ENCODE results near the gene GALNT9. TPM values are rescaled to one million over a fixed set of nuclear protein-coding genes. Genes with fewer than 3 reads are reported as not detected.

GALNT9 gene
- total RNA-seq, 1 experiment from 2014 or later, result not detected

GRCh38 chr12:132294121-132295034, 35.0 kb downstream of the GALNT9 start:
- no peak overlapping the region for H2AFZ ChIP-seq (ENCODE audit: low read length)
- no peaks in the 10 kb centered on the region for H3K36me3 ChIP-seq (ENCODE audit: insufficient read depth, low read length)
- no peak for DNase-seq
- no peak overlapping the region for H3K9ac ChIP-seq (ENCODE audit: low read length)
- H3K27ac ChIP-seq (ENCODE audit: low read length), result no peak overlapping the region
- H3K4me3 ChIP-seq (ENCODE audit: low read length), result no peak overlapping the region
- peaks cover 26% of the 10 kb centered on the region; the same call in 1 of the 2 replicates for H3K9me3 ChIP-seq (ENCODE audit: low read length)
- no peaks in the 10 kb centered on the region for H4K20me1 ChIP-seq (ENCODE audit: insufficient read depth, low read depth, low read length)
- no peak overlapping the region for H3K4me2 ChIP-seq (ENCODE audit: low read depth, low read length, poor library complexity, severe bottlenecking)
- no peaks in the 10 kb centered on the region for H3K4me1 ChIP-seq (ENCODE audit: low read length)
- no peaks in the 10 kb centered on the region for H3K79me2 ChIP-seq (ENCODE audit: low read length)
- H3K9me2 ChIP-seq (replicated peaks; ENCODE audit: insufficient read depth, low read length), result no peaks in the 10 kb centered on the region
- H3K27me3 ChIP-seq (ENCODE audit: low read length), result no peaks in the 10 kb centered on the region

GRCh38 chr12:132292328-132293319, 36.8 kb downstream of the GALNT9 start:
- no peak overlapping the region for H3K4me3 ChIP-seq (ENCODE audit: low read length)
- no peak overlapping the region for H3K9ac ChIP-seq (ENCODE audit: low read length)
- no peaks in the 10 kb centered on the region for H3K36me3 ChIP-seq (ENCODE audit: insufficient read depth, low read length)
- no peaks in the 10 kb centered on the region for H3K4me1 ChIP-seq (ENCODE audit: low read length)
- no peaks in the 10 kb centered on the region for H4K20me1 ChIP-seq (ENCODE audit: insufficient read depth, low read depth, low read length)
- H3K9me2 ChIP-seq (replicated peaks; ENCODE audit: insufficient read depth, low read length), result no peaks in the 10 kb centered on the region
- H3K4me2 ChIP-seq (ENCODE audit: low read depth, low read length, poor library complexity, severe bottlenecking), result no peak overlapping the region
- no peak overlapping the region for H3K27ac ChIP-seq (ENCODE audit: low read length)
- no peaks in the 10 kb centered on the region for H3K79me2 ChIP-seq (ENCODE audit: low read length)
- no peak for DNase-seq
- H3K9me3 ChIP-seq (ENCODE audit: low read length), result peaks cover 12% of the 10 kb centered on the region; the same call in 1 of the 2 replicates
- H3K27me3 ChIP-seq (ENCODE audit: low read length), result no peaks in the 10 kb centered on the region
- no peak overlapping the region for H2AFZ ChIP-seq (ENCODE audit: low read length)

- Histone ChIP-seq H3K27me3 (ENCODE audit: low read length) (no peaks in the 10 kb centered on the region), H3K9ac (ENCODE audit: low read length) (no peak overlapping the region), H3K4me2 (ENCODE audit: low read depth, low read length, poor library complexity, severe bottlenecking) (no peak overlapping the region), H3K27ac (ENCODE audit: low read length) (no peak overlapping the region), H3K36me3 (ENCODE audit: insufficient read depth, low read length) (no peaks in the 10 kb centered on the region), H3K4me1 (ENCODE audit: low read length) (no peaks in the 10 kb centered on the region), H4K20me1 (ENCODE audit: insufficient read depth, low read depth, low read length) (no peaks in the 10 kb centered on the region), H3K9me2 (replicated peaks; ENCODE audit: insufficient read depth, low read length) (no peaks in the 10 kb centered on the region), H2AFZ (ENCODE audit: low read length) (no peak overlapping the region), H3K4me3 (ENCODE audit: low read length) (no peak overlapping the region), H3K9me3 (ENCODE audit: low read length) (peaks cover 10% of the 10 kb centered on the region; the same call in 1 of the 2 replicates), H3K79me2 (ENCODE audit: low read length) (no peaks in the 10 kb centered on the region)
- no peak for DNase-seq
Observed at GRCh38 chr12:132291402-132292175, 37.8 kb downstream of the GALNT9 start.

GRCh38 chr12:132290203-132290540, 39.2 kb downstream of the GALNT9 start:
- no peaks in the 10 kb centered on the region for H3K79me2 ChIP-seq (ENCODE audit: low read length)
- H3K27me3 ChIP-seq (ENCODE audit: low read length), result no peaks in the 10 kb centered on the region
- no peaks in the 10 kb centered on the region for H3K9me2 ChIP-seq (replicated peaks; ENCODE audit: insufficient read depth, low read length)
- H2AFZ ChIP-seq (ENCODE audit: low read length), result no peak overlapping the region
- H3K4me2 ChIP-seq (ENCODE audit: low read depth, low read length, poor library complexity, severe bottlenecking), result no peak overlapping the region
- no peak overlapping the region for H3K9ac ChIP-seq (ENCODE audit: low read length)
- no peaks in the 10 kb centered on the region for H4K20me1 ChIP-seq (ENCODE audit: insufficient read depth, low read depth, low read length)
- no peak for DNase-seq
- H3K9me3 ChIP-seq (ENCODE audit: low read length), result peaks cover 6% of the 10 kb centered on the region; the same call in 1 of the 2 replicates
- H3K27ac ChIP-seq (ENCODE audit: low read length), result no peak overlapping the region
- no peaks in the 10 kb centered on the region for H3K4me1 ChIP-seq (ENCODE audit: low read length)
- H3K4me3 ChIP-seq (ENCODE audit: low read length), result no peak overlapping the region
- H3K36me3 ChIP-seq (ENCODE audit: insufficient read depth, low read length), result no peaks in the 10 kb centered on the region

- no peak overlapping the region for H3K4me2 ChIP-seq (ENCODE audit: low read depth, low read length, poor library complexity, severe bottlenecking)
- H4K20me1 ChIP-seq (ENCODE audit: insufficient read depth, low read depth, low read length), result no peaks in the 10 kb centered on the region
- no peaks in the 10 kb centered on the region for H3K4me1 ChIP-seq (ENCODE audit: low read length)
- no peaks in the 10 kb centered on the region for H3K27me3 ChIP-seq (ENCODE audit: low read length)
- peaks cover 6% of the 10 kb centered on the region; the same call in 1 of the 2 replicates for H3K9me3 ChIP-seq (ENCODE audit: low read length)
- DNase-seq, result no peak
- no peak overlapping the region for H3K27ac ChIP-seq (ENCODE audit: low read length)
- H3K79me2 ChIP-seq (ENCODE audit: low read length), result no peaks in the 10 kb centered on the region
- no peaks in the 10 kb centered on the region for H3K36me3 ChIP-seq (ENCODE audit: insufficient read depth, low read length)
- H3K4me3 ChIP-seq (ENCODE audit: low read length), result no peak overlapping the region
- H3K9ac ChIP-seq (ENCODE audit: low read length), result no peak overlapping the region
- no peak overlapping the region for H2AFZ ChIP-seq (ENCODE audit: low read length)
- no peaks in the 10 kb centered on the region for H3K9me2 ChIP-seq (replicated peaks; ENCODE audit: insufficient read depth, low read length)
Observed at GRCh38 chr12:132289356-132290202, 39.8 kb downstream of the GALNT9 start.

GRCh38 chr12:132288516-132289215, 40.7 kb downstream of the GALNT9 start:
- no peak overlapping the region for H3K4me2 ChIP-seq (ENCODE audit: low read depth, low read length, poor library complexity, severe bottlenecking)

More at GRCh38 chr12:132288516-132289215, 40.7 kb downstream of the GALNT9 start:
- Histone ChIP-seq H3K4me3 (ENCODE audit: low read length) (no peak overlapping the region), H3K79me2 (ENCODE audit: low read length) (no peaks in the 10 kb centered on the region), H3K9ac (ENCODE audit: low read length) (no peak overlapping the region), H4K20me1 (ENCODE audit: insufficient read depth, low read depth, low read length) (no peaks in the 10 kb centered on the region), H3K9me2 (replicated peaks; ENCODE audit: insufficient read depth, low read length) (no peaks in the 10 kb centered on the region), H3K27ac (ENCODE audit: low read length) (no peak overlapping the region), H3K9me3 (ENCODE audit: low read length) (peaks cover 6% of the 10 kb centered on the region; the same call in 1 of the 2 replicates), H2AFZ (ENCODE audit: low read length) (no peak overlapping the region), H3K27me3 (ENCODE audit: low read length) (no peaks in the 10 kb centered on the region), H3K4me1 (ENCODE audit: low read length) (no peaks in the 10 kb centered on the region), H3K36me3 (ENCODE audit: insufficient read depth, low read length) (no peaks in the 10 kb centered on the region)
- no peak for DNase-seq
